Astrocyte of the cerebellum (primary cell): ENCODE data around the gene RBM25.
"Not testable (repeated sequence)": the region's sequence is repeated elsewhere in the genome, so short reads cannot be mapped to it uniquely, and the experiment has no call there.

Experiments used
- DNase-seq: peaks from one replicate; pipeline ENCODE4 v3.0.0-alpha.2; 2011; ENCODE audit warnings: low read depth
- H3K4me3 ChIP-seq: 2 replicates; pipeline ENCODE4 v1.5.1; 2011; ENCODE audit warnings: mild to moderate bottlenecking, low read depth, low read length, moderate library complexity
- CTCF ChIP-seq: IDR thresholded peaks from 2 replicates; pipeline ENCODE4 v1.5.1; 2012; ENCODE audit warnings: low read length, low read depth, moderate library complexity, mild to moderate bottlenecking; ENCODE audit errors: missing control alignments
- in situ Hi-C: cut with HindIII; loops from 2 replicates; pipeline ENCODE4 v1.10.0; 2017; ENCODE audit warnings: low sequenced_read_pairs

RBM25 gene

GRCh38 chr14:73162251-73162650, 103.9 kb downstream of the RBM25 start:
- no peak for TF ChIP-seq CTCF
- DNase-seq: no peak
- H3K4me3 ChIP-seq: no peak overlapping the region
- in situ Hi-C loops: no loop called here

- H3K4me3 ChIP-seq: no peak overlapping the region
- no peak for DNase-seq
- TF ChIP-seq CTCF: no peak
- in situ Hi-C loops: no loop called here
These were observed 108.1 kb downstream of the RBM25 start for GRCh38 chr14:73166399-73166798.

- in situ Hi-C loops: no loop called here
- DNase-seq: no peak
- no peak for TF ChIP-seq CTCF
- no peak overlapping the region for H3K4me3 ChIP-seq
These were observed 109.4 kb downstream of the RBM25 start for GRCh38 chr14:73167727-73168126.

- in situ Hi-C loops: no loop called here
- no peak overlapping the region for H3K4me3 ChIP-seq
- no peak for DNase-seq
- no peak for TF ChIP-seq CTCF
These were observed 109.9 kb downstream of the RBM25 start for GRCh38 chr14:73168274-73168673.

GRCh38 chr14:73168691-73169090, 110.4 kb downstream of the RBM25 start:
- no peak for DNase-seq
- no peak for TF ChIP-seq CTCF
- in situ Hi-C loops: no loop called here
- no peak overlapping the region for H3K4me3 ChIP-seq

- H3K4me3 ChIP-seq, in situ Hi-C loops, DNase-seq: not testable (repeated sequence)
These were observed 111.5 kb downstream of the RBM25 start for GRCh38 chr14:73169855-73170254.

- no peak for TF ChIP-seq CTCF
- DNase-seq: no peak
- H3K4me3 ChIP-seq: no peak overlapping the region
- in situ Hi-C loops: no loop called here
These were observed 112.4 kb downstream of the RBM25 start for GRCh38 chr14:73170686-73171085.
